Thyroid gland (tissue), 4 donors: ENCODE measurements around the gene FOLR1.

Source experiments
- POLR2A ChIP-seq, 2 donors: fragments of 450-650 bp; IDR thresholded peaks; one replicate each; pipeline ENCODE4 v1.6.1; 2017; ENCODE audit warnings: antibody characterized with exemption in 2 of 2, mild to moderate bottlenecking in 2 of 2, moderate library complexity in 1 of 2
- TF ChIP-seq, protein P1 (sequence below), 6 experiments: fragments of 200-600 bp in 3 of 6; fragments of 450-650 bp in 3 of 6; sonication (generic) in 3 of 6; IDR thresholded peaks; one replicate each; pipeline ENCODE4 v1.5.1; 2016 to 2019; ENCODE audit warnings: antibody characterized with exemption in 6 of 6, mild to moderate bottlenecking in 2 of 6, inconsistent platforms in 1 of 6, moderate library complexity in 1 of 6

DNA sequence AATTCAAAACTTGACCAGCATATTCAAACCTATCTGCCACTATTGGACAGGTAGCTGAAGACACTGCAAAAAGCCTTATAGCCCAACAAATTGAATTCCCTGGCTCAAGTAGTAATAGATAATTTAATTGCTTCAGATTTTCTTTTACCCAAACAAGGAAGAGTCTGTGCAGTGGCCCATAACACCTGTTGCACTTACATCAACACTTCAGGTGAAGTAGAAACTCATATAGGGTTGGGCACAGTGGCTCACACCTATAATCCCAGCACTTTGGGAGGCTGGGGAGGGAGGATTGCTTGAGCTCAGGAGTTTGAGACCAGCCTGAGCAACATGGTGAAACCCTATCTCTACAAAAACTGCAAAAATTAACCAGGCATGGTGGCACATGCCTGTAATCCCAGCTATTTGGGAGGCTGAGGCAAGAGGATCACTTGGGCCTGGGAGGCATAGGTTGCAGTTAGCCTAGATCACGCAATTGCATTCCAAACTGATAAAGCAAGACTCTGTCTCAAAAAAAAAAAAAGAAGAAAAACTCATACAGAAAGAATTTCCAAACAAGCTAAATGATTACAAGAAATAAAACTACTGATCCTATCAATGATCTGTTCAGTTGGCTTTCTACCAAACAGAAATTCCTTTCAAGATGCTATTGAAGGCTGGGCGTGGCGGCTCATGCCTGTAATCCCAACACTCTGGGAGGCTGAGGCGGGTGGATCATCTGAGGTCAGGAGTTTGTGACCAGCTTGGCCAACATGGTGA lies 47.0 kb upstream of the FOLR1 start:
- TF ChIP-seq, protein P1, sequence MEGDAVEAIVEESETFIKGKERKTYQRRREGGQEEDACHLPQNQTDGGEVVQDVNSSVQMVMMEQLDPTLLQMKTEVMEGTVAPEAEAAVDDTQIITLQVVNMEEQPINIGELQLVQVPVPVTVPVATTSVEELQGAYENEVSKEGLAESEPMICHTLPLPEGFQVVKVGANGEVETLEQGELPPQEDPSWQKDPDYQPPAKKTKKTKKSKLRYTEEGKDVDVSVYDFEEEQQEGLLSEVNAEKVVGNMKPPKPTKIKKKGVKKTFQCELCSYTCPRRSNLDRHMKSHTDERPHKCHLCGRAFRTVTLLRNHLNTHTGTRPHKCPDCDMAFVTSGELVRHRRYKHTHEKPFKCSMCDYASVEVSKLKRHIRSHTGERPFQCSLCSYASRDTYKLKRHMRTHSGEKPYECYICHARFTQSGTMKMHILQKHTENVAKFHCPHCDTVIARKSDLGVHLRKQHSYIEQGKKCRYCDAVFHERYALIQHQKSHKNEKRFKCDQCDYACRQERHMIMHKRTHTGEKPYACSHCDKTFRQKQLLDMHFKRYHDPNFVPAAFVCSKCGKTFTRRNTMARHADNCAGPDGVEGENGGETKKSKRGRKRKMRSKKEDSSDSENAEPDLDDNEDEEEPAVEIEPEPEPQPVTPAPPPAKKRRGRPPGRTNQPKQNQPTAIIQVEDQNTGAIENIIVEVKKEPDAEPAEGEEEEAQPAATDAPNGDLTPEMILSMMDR (IDR thresholded peaks at IDR 0.05), result no peak
- TF ChIP-seq POLR2A (IDR thresholded peaks at IDR 0.05), result no peak
